Measurements from ENCODE around the gene PGA3.

The PGA3 gene

DNA sequence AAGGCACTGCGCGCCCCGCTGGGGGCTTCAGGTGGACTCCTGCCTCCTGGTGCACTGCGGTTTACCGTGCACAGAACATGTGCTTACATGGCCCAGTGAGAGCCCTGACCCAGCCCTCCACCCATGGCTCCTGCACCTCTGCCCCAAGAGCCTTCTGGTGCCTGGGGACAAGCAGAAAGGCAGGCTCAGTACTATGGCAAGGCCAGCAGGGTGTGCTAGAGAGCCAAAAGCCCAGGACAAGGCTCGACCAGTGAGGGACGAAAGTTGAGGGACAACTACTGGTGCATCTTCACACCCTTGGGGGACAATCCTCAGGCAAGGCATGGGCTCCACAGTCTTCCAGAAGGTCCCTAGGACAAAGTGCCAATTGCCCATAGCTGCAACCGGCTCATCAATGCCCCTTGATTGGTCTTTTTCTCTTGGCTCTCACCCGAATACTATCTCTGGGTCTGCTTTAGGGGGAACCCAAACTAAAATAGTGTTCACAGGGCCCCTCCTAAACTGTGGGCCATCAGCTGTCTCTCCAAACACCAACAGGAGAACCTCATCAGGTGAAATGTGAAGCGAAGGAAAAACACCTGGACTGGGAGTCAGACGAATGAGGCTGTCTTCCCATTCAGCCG is 51.2 kb downstream of the PGA3 start:
- DNase-seq = peak; percentile 87

DNA sequence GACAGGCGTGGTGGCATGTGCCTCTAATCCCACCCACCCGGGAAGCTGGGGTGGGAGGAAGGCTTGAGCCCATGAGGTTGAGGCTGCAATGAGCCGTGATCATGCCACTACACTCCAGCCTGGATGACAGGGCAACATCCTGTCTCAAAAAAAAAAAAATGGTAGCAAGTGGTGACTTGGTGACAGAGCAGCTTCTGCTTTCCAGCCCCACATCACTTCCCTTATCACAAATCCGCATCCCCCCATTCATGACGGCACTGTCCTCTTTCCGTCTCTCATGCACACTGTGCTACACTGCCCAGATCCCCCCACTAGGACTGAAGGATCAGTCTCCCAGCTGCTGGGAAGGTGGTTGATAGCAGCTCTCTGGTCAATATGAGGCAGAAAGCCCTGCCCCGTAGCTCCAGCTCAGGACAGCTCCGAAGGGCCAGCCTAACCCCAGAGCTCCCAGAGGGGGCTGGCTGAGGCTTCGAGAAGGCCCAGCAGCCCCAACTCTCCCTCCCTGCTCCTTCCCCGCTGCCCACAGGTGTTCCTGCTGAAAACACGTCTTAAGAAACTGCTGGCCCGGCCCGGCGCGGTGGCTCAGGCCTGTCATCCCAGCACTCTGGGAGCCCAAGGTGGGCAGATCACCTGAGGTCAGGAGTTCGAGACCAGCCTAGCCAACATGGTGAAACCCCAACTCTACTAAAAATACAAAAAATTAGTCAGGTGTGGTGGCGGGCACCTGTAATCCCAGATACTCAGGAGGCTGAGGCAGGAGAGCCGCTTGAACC is 53.6 kb downstream of the PGA3 start:
- no peak for DNase-seq

DNA sequence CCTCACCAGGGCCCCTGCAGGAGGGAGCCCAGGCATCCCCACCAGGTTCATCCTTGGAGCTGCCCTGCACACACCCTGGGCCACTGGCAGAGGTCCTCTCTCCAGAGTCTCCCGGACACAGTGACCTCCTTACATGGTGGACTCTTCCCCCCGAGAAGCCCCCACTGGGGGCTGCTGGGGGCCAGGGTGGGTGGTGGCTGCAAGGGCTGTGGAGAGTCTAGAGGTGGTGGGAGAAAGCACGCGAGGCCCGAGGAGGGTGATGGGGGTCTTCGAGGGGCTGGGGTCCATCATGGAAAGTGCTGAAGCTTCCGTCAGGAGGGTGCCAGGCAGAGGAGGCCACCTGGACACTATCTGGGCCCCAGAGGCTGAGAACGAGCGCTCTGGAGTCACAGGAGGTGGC is 55.2 kb downstream of the PGA3 start:
- no peak for DNase-seq

DNA sequence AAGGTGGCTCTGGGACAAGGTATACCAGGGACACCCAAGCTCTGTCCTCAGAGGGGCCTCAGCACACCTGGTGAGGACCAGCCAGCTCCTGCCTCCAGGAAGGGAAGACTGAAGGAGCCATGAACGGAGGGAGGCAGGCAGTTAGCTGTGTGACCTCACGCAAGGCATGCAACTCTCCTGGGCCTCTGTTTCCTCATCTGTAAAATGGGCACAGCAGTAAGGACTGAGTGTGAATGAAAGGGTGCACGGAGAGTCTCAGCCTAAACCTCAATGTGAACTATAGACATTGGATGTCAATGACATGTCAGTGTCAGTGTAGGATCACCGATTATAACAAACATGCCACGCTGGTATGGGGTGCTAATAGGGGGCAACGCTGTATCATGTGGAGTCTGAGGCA is 56.0 kb downstream of the PGA3 start:
- DNase-seq = no peak

Measured in activated CD8-positive, alpha-beta memory T cell treated with anti-CD3 and anti-CD28 coated beads, Interleukin-2, amount 50 U/mL, for 48 hours (primary cell).